ENCODE data around the gene C1orf141.
A peak's percentile ranks its signal among the peaks of the same experiment; 100 is the strongest.
"Not testable (repeated sequence)": the region's sequence is repeated elsewhere in the genome, so short reads cannot be mapped to it uniquely, and the experiment has no call there.

C1orf141 gene

GRCh38 chr1:67148516-67149178, 13.9 kb upstream of the C1orf141 start:
- H3F3A ChIP-seq (ENCODE audit: insufficient read depth, low read length), result no peaks in the 10 kb centered on the region; the same call in 1 of the 2 replicates
- no peaks in the 10 kb centered on the region for H3K9me3 ChIP-seq (ENCODE audit: low read length)
- no peaks in the 10 kb centered on the region for H3K79me2 ChIP-seq (ENCODE audit: insufficient read depth, low read length)
- peak overlapping the region; percentile 36; the same call in 1 of the 2 replicates for H3K4me2 ChIP-seq (ENCODE audit: low read length)
- H2AFZ ChIP-seq (ENCODE audit: low read length), result peak overlapping the region; percentile 68
- H3K9ac ChIP-seq (ENCODE audit: low read length), result no peak overlapping the region; the same call in 1 of the 2 replicates
- H3K36me3 ChIP-seq (ENCODE audit: insufficient read depth, low read length), result no peaks in the 10 kb centered on the region
- H3K27me3 ChIP-seq (ENCODE audit: insufficient read depth, low read length), result no peaks in the 10 kb centered on the region
- H3K27ac ChIP-seq (ENCODE audit: low read depth, low read length, poor library complexity, severe bottlenecking), result no peak overlapping the region
- no peak overlapping the region for H3K4me3 ChIP-seq (ENCODE audit: low read depth, low read length, poor library complexity, severe bottlenecking)
- H4K20me1 ChIP-seq (ENCODE audit: insufficient read depth, low read length), result no peaks in the 10 kb centered on the region
- H3K4me1 ChIP-seq (ENCODE audit: insufficient read depth, low read length, severe bottlenecking), result peaks cover 12% of the 10 kb centered on the region
- TF ChIP-seq EZH2 (IDR thresholded peaks at IDR 0.05; ENCODE audit: borderline replicate concordance, low read length), result no peak
- no peak for TF ChIP-seq CTCF (IDR thresholded peaks at IDR 0.05; ENCODE audit: low read length)
- no peaks in the 10 kb centered on the region for H3K9me2 ChIP-seq (ENCODE audit: low read depth, low read length)

DNA sequence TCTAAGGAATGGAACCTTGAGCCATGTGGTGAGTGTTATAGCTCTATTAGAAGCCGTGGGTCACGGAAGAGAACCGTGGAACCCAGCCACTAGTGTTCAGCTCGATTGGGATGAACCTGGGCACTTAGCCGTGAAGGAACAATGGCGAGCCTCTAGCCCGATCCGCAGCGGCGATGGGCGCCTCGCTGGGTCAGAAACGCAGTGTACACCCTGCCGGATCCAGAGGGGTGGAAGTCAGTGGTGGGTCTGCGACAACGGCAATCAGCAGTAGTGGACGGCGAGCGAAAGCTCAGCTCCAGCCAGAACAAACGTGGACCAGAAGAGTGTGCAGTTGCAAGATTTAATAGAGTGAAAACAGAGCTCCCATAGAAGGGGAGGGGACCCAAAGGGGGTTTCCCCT, 13.2 kb upstream of the C1orf141 start:
- not testable (repeated sequence) for H3K79me2 ChIP-seq (ENCODE audit: insufficient read depth, low read length); H3K4me2 ChIP-seq (ENCODE audit: low read length); H2AFZ ChIP-seq (ENCODE audit: low read length); H3K9ac ChIP-seq (ENCODE audit: low read length); H3K9me3 ChIP-seq (ENCODE audit: low read length); H3K27ac ChIP-seq (ENCODE audit: low read depth, low read length, poor library complexity, severe bottlenecking); H3K36me3 ChIP-seq (ENCODE audit: insufficient read depth, low read length); H3K4me3 ChIP-seq (ENCODE audit: low read depth, low read length, poor library complexity, severe bottlenecking); H3F3A ChIP-seq (ENCODE audit: insufficient read depth, low read length); H3K27me3 ChIP-seq (ENCODE audit: insufficient read depth, low read length); H4K20me1 ChIP-seq (ENCODE audit: insufficient read depth, low read length); H3K9me2 ChIP-seq (ENCODE audit: low read depth, low read length)
- peaks cover 12% of the 10 kb centered on the region for H3K4me1 ChIP-seq (ENCODE audit: insufficient read depth, low read length, severe bottlenecking)

DNA sequence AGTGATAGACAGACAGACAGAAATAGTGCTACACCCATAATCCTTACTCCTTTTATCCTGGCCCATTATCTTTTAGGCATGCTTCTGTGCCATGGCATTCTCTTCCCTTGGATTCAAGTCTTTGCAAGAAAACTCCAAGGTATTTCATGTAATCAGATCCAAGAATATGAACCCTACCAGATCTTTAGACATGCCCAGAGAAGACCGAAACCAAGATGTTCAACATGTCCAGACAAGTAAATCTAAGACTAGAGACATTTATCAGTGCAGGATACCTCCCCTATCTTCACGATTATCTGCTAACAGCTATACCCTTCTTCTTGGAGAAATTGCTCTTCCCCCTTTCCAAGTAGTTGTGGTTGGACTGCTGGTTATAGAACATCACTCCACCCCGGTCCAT, 11.8 kb upstream of the C1orf141 start:
- no peak overlapping the region for H2AFZ ChIP-seq (ENCODE audit: low read length)
- no peaks in the 10 kb centered on the region; the same call in 1 of the 2 replicates for H3F3A ChIP-seq (ENCODE audit: insufficient read depth, low read length)
- H3K36me3 ChIP-seq (ENCODE audit: insufficient read depth, low read length), result no peaks in the 10 kb centered on the region
- peaks cover 12% of the 10 kb centered on the region for H3K4me1 ChIP-seq (ENCODE audit: insufficient read depth, low read length, severe bottlenecking)
- H4K20me1 ChIP-seq (ENCODE audit: insufficient read depth, low read length), result no peaks in the 10 kb centered on the region
- no peak overlapping the region for H3K27ac ChIP-seq (ENCODE audit: low read depth, low read length, poor library complexity, severe bottlenecking)
- H3K4me3 ChIP-seq (ENCODE audit: low read depth, low read length, poor library complexity, severe bottlenecking), result no peak overlapping the region
- no peaks in the 10 kb centered on the region for H3K27me3 ChIP-seq (ENCODE audit: insufficient read depth, low read length)
- H3K9me2 ChIP-seq (ENCODE audit: low read depth, low read length), result no peaks in the 10 kb centered on the region
- H3K4me2 ChIP-seq (ENCODE audit: low read length), result no peak overlapping the region
- H3K79me2 ChIP-seq (ENCODE audit: insufficient read depth, low read length), result no peaks in the 10 kb centered on the region
- no peak for TF ChIP-seq EZH2 (IDR thresholded peaks at IDR 0.05; ENCODE audit: borderline replicate concordance, low read length)
- no peak for TF ChIP-seq CTCF (IDR thresholded peaks at IDR 0.05; ENCODE audit: low read length)
- no peaks in the 10 kb centered on the region for H3K9me3 ChIP-seq (ENCODE audit: low read length)
- no peak overlapping the region for H3K9ac ChIP-seq (ENCODE audit: low read length)

DNA sequence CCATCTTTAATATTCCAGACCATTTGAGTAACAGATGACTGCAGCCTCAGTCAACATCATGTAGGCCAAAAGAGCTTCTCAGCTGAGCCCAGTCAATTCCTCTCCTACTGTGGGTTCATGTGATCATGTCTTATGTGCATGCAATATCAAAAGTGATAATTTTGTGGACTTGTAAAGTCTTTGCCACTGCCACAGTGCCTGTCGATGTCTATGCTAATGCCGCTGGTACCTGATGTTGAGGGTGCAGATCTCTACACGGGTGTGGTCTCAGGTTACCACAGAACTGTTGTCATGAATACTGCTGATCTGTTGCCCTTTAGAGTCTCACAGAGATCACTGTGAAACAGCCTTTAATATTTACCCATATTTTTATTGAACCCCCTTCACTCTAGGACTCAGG, 11.3 kb upstream of the C1orf141 start:
- H4K20me1 ChIP-seq (ENCODE audit: insufficient read depth, low read length), result no peaks in the 10 kb centered on the region
- H3K36me3 ChIP-seq (ENCODE audit: insufficient read depth, low read length), result no peaks in the 10 kb centered on the region

More for the DNA sequence above, 11.3 kb upstream of the C1orf141 start:
- Histone ChIP-seq H3K4me3 (ENCODE audit: low read depth, low read length, poor library complexity, severe bottlenecking) (no peak overlapping the region), H3K9me2 (ENCODE audit: low read depth, low read length) (no peaks in the 10 kb centered on the region), H3K9ac (ENCODE audit: low read length) (no peak overlapping the region), H3K9me3 (ENCODE audit: low read length) (no peaks in the 10 kb centered on the region), H2AFZ (ENCODE audit: low read length) (no peak overlapping the region), H3K27ac (ENCODE audit: low read depth, low read length, poor library complexity, severe bottlenecking) (no peak overlapping the region), H3K27me3 (ENCODE audit: insufficient read depth, low read length) (no peaks in the 10 kb centered on the region), H3K4me1 (ENCODE audit: insufficient read depth, low read length, severe bottlenecking) (peaks cover 12% of the 10 kb centered on the region), H3F3A (ENCODE audit: insufficient read depth, low read length) (no peaks in the 10 kb centered on the region; the same call in 1 of the 2 replicates), H3K4me2 (ENCODE audit: low read length) (no peak overlapping the region), H3K79me2 (ENCODE audit: insufficient read depth, low read length) (no peaks in the 10 kb centered on the region)
- TF ChIP-seq CTCF (IDR thresholded peaks at IDR 0.05; ENCODE audit: low read length) (no peak), EZH2 (IDR thresholded peaks at IDR 0.05; ENCODE audit: borderline replicate concordance, low read length) (no peak)
